H9 (cell line): ENCODE data around the gene ITK. TPM values are rescaled to one million over a fixed set of nuclear protein-coding genes. Genes with fewer than 3 reads are reported as not detected.

ENCODE experiments used
- DNase-seq: peaks from one replicate; pipeline ENCODE4 v3.0.0-alpha.2; 2017
- H2AFZ ChIP-seq: one replicate; pipeline ENCODE4 v1.6.1; 2013; ENCODE audit warnings: mild to moderate bottlenecking, low read length, control low read depth, moderate library complexity
- H2AK5ac ChIP-seq: 2 replicates; pipeline ENCODE4 v1.6.1; 2013; ENCODE audit warnings: low read length, control low read depth, mixed read lengths; ENCODE audit not compliant: insufficient read length
- H2BK120ac ChIP-seq: one replicate; pipeline ENCODE4 v1.6.1; 2013; ENCODE audit warnings: low read depth, mild to moderate bottlenecking, low read length, control low read depth, inconsistent platforms; ENCODE audit not compliant: poor library complexity, severe bottlenecking
- H2BK12ac ChIP-seq: 2 replicates; pipeline ENCODE4 v1.6.1; 2013; ENCODE audit warnings: low read length, control low read depth, mixed read lengths, low read depth; ENCODE audit not compliant: insufficient read length
- H2BK15ac ChIP-seq: 2 replicates; pipeline ENCODE4 v1.6.1; 2013; ENCODE audit warnings: low read depth, low read length, control low read depth
- H2BK20ac ChIP-seq: one replicate; pipeline ENCODE4 v1.6.1; 2013; ENCODE audit warnings: low read depth, mild to moderate bottlenecking, low read length, control low read depth, inconsistent platforms; ENCODE audit not compliant: poor library complexity, severe bottlenecking
- H2BK5ac ChIP-seq: 2 replicates; pipeline ENCODE4 v1.6.1; 2013; ENCODE audit warnings: low read length, control low read depth, mixed read lengths; ENCODE audit not compliant: insufficient read length
- H3K14ac ChIP-seq: 2 replicates; pipeline ENCODE4 v1.6.1; 2013; ENCODE audit warnings: low read length, control low read depth; ENCODE audit not compliant: insufficient read depth
- H3K18ac ChIP-seq: 2 replicates; pipeline ENCODE4 v1.6.1; 2013; ENCODE audit warnings: low read depth, mild to moderate bottlenecking, mixed read lengths, low read length, control low read depth; ENCODE audit not compliant: insufficient read length
- H3K23ac ChIP-seq: 2 replicates; pipeline ENCODE4 v1.6.1; 2013; ENCODE audit warnings: low read length, control low read depth, mixed read lengths, low read depth; ENCODE audit not compliant: insufficient read length
- H3K23me2 ChIP-seq: 2 replicates; pipeline ENCODE4 v1.6.1; 2013; ENCODE audit warnings: low read depth, mild to moderate bottlenecking, mixed read lengths, low read length, control low read depth; ENCODE audit not compliant: insufficient read length, poor library complexity, severe bottlenecking
- H3K27ac ChIP-seq: 2 replicates; pipeline ENCODE4 v1.5.1; 2013; ENCODE audit warnings: low read length, control low read depth, mixed read lengths, low read depth; ENCODE audit not compliant: insufficient read length
- H3K27me3 ChIP-seq: 2 replicates; pipeline ENCODE4 v1.6.1; 2013; ENCODE audit warnings: low read length, control low read depth, inconsistent platforms; ENCODE audit not compliant: insufficient read depth
- H3K4ac ChIP-seq: 2 replicates; pipeline ENCODE4 v1.6.1; 2013; ENCODE audit warnings: low read depth, mild to moderate bottlenecking, control low read depth, inconsistent platforms, low read length, moderate library complexity
- H3K4me1 ChIP-seq: 2 replicates; pipeline ENCODE4 v1.6.1; 2013; ENCODE audit warnings: low read length, control low read depth, inconsistent platforms; ENCODE audit not compliant: insufficient read depth
- H3K4me2 ChIP-seq: 2 replicates; pipeline ENCODE4 v1.6.1; 2013; ENCODE audit warnings: low read length, control low read depth, mixed read lengths; ENCODE audit not compliant: insufficient read length, insufficient read depth
- H3K56ac ChIP-seq: 2 replicates; pipeline ENCODE4 v1.6.1; 2013; ENCODE audit warnings: low read depth, mild to moderate bottlenecking, mixed read lengths, low read length, control low read depth; ENCODE audit not compliant: insufficient read length
- H3K79me1 ChIP-seq: 2 replicates; pipeline ENCODE4 v1.6.1; 2013; ENCODE audit warnings: low read depth, mild to moderate bottlenecking, moderate library complexity, low read length, control low read depth, inconsistent platforms; ENCODE audit not compliant: insufficient read depth, poor library complexity, severe bottlenecking
- H3K79me2 ChIP-seq: 2 replicates; pipeline ENCODE4 v1.6.1; 2013; ENCODE audit warnings: low read length, control low read depth, inconsistent platforms; ENCODE audit not compliant: insufficient read depth
- H3K9ac ChIP-seq: 2 replicates; pipeline ENCODE4 v1.6.1; 2013; ENCODE audit warnings: low read length, control low read depth, mixed read lengths; ENCODE audit not compliant: insufficient read length; ENCODE audit errors: extremely low read depth
- H3K9me3 ChIP-seq: one replicate; pipeline ENCODE4 v1.6.1; 2013; ENCODE audit warnings: low read depth, low read length, inconsistent platforms; ENCODE audit not compliant: control insufficient read depth
- H3T11ph ChIP-seq: one replicate; pipeline ENCODE4 v1.6.1; 2013; ENCODE audit warnings: mild to moderate bottlenecking, low read length, control low read depth, inconsistent platforms
- H4K20me1 ChIP-seq: one replicate; pipeline ENCODE4 v1.6.1; 2013; ENCODE audit not compliant: control insufficient read depth, insufficient read length, insufficient read depth
- H4K5ac ChIP-seq: 2 replicates; pipeline ENCODE4 v1.6.1; 2013; ENCODE audit warnings: low read depth, mild to moderate bottlenecking, mixed read lengths, low read length, control low read depth; ENCODE audit not compliant: insufficient read length
- H4K8ac ChIP-seq: replicated peaks from 2 replicates; pipeline ENCODE4 v1.6.1; 2013; ENCODE audit warnings: low read length, control low read depth, mixed read lengths, low read depth; ENCODE audit not compliant: insufficient read length
- H4K91ac ChIP-seq: 2 replicates; pipeline ENCODE4 v1.6.1; 2013; ENCODE audit warnings: low read depth, mild to moderate bottlenecking, moderate library complexity, mixed read lengths, low read length, control low read depth; ENCODE audit not compliant: insufficient read length
- H3K27ac Mint-ChIP-seq, 3 experiments: 2 replicates in 2 of 3; 3 replicates in 1 of 3; pipeline ENCODE4 v1.8.0; 2020 to 2021; ENCODE audit warnings: mixed read lengths in 3 of 3, mild to moderate bottlenecking in 1 of 3, moderate library complexity in 1 of 3
- H3K27me3 Mint-ChIP-seq: 2 replicates; pipeline ENCODE4 v1.8.0; 2021; ENCODE audit warnings: low read depth, mild to moderate bottlenecking, moderate library complexity, mixed read lengths
- H3K36me3 Mint-ChIP-seq, 3 experiments: 2 replicates in 2 of 3; 3 replicates in 1 of 3; pipeline ENCODE4 v1.8.0; 2020 to 2021; ENCODE audit warnings: low read depth in 3 of 3, mixed read lengths in 3 of 3; ENCODE audit not compliant: insufficient read depth in 1 of 3
- H3K4me1 Mint-ChIP-seq, 2 experiments: 2 replicates each; pipeline ENCODE4 v1.8.0; 2020; ENCODE audit warnings: mixed read lengths in 2 of 2
- H3K4me3 Mint-ChIP-seq, 2 experiments: 2 replicates in 1 of 2; 3 replicates in 1 of 2; pipeline ENCODE4 v1.8.0; 2020 to 2021; ENCODE audit warnings: mild to moderate bottlenecking in 2 of 2, mixed read lengths in 2 of 2, moderate library complexity in 1 of 2
- H3K9me3 Mint-ChIP-seq, 2 experiments: 2 replicates in 1 of 2; 3 replicates in 1 of 2; pipeline ENCODE4 v1.8.0; 2020; ENCODE audit warnings: mild to moderate bottlenecking in 2 of 2, mixed read lengths in 2 of 2, moderate library complexity in 1 of 2
- CTCF ChIP-seq: fragments of 200-600 bp; sonication (generic); conservative IDR thresholded peaks from 3 replicates; pipeline ENCODE4 v1.8.0; 2021; ENCODE audit warnings: antibody characterized with exemption, mild to moderate bottlenecking
- total RNA-seq: library from RNA; stranded (reverse); gene quantifications from 2 replicates; pipeline ENCODE4 v1.2.1, GENCODE V29; 2021

The ITK gene
- total RNA-seq, 1 experiment from 2014 or later, result 0.22 TPM

- H3K79me2 ChIP-seq, result no peaks in the 10 kb centered on the region
- no peak for TF ChIP-seq CTCF
- peaks cover 56% of the 10 kb centered on the region for H3K27me3 Mint-ChIP-seq
Measured at GRCh38 chr5:157196045-157196444, 15.4 kb downstream of the ITK start.

More at GRCh38 chr5:157196045-157196444, 15.4 kb downstream of the ITK start:
- Histone ChIP-seq H2AFZ (no peak overlapping the region), H3K9me3 (no peaks in the 10 kb centered on the region), H3K23me2 (no peaks in the 10 kb centered on the region), H2AK5ac (no peak overlapping the region), H3K27me3 (no peaks in the 10 kb centered on the region; the same call in 1 of the 2 replicates), H3K14ac (no peak overlapping the region), H2BK15ac (no peak overlapping the region), H3K9ac (no peak overlapping the region), H3K79me1 (no peaks in the 10 kb centered on the region), H3K56ac (no peak overlapping the region), H3T11ph (no peak overlapping the region), H3K4ac (no peak overlapping the region), H3K4me2 (no peak overlapping the region), H2BK5ac (no peak overlapping the region), H3K4me1 (no peaks in the 10 kb centered on the region), H4K91ac (no peak overlapping the region), H3K18ac (no peak overlapping the region), H3K27ac (no peak overlapping the region), H2BK120ac (no peak overlapping the region), H3K23ac (no peak overlapping the region), H2BK20ac (no peak overlapping the region), H4K5ac (no peak overlapping the region), H4K8ac (no peak overlapping the region), H2BK12ac (no peak overlapping the region), H4K20me1 (no peaks in the 10 kb centered on the region)
- Mint-ChIP-seq H3K4me1 (no peaks in the 10 kb centered on the region), H3K4me3 (no peak overlapping the region), H3K27ac (no peak overlapping the region), H3K36me3 (no peaks in the 10 kb centered on the region), H3K9me3 (no peaks in the 10 kb centered on the region)
- no peak for DNase-seq
